NCI-H2107 treated with DMSO at 0.1 percent for 48 hours (cell line): ENCODE measurements around the gene NEDD4L.
"Not testable (repeated sequence)": the region's sequence is repeated elsewhere in the genome, so short reads cannot be mapped to it uniquely, and the experiment has no call there.

Experiments used
- DNase-seq: peaks from one replicate; lab custom pipeline; 2025; ENCODE audit not compliant: unreplicated experiment; lab: John Stamatoyannopoulos, UW

The NEDD4L gene

DNA sequence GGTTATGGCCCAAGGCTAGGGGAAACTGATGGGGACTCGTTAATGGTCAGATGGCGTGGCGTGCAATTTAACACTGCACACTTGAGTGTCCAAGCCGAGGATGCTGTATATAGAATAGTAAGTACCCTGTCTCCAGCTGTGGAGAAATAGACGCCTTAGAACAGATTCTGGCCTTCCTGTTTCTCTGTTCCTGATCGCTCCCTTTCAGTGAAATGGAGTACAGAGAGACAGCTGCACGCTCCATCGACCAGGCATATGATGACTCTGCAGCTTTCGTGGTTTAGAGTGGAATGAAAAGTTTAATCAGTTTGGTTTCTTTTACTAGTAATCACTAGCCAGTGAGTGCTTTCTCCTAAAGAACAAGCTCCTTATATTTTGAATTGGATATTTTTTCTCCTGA lies 213.4 kb downstream of the NEDD4L start:
- DNase-seq: peak; percentile 47

GRCh38 chr18:58258692-58259342 lies 214.8 kb downstream of the NEDD4L start:
- DNase-seq: no peak

GRCh38 chr18:58263055-58263957 lies 219.3 kb downstream of the NEDD4L start:
- DNase-seq: no peak

DNA sequence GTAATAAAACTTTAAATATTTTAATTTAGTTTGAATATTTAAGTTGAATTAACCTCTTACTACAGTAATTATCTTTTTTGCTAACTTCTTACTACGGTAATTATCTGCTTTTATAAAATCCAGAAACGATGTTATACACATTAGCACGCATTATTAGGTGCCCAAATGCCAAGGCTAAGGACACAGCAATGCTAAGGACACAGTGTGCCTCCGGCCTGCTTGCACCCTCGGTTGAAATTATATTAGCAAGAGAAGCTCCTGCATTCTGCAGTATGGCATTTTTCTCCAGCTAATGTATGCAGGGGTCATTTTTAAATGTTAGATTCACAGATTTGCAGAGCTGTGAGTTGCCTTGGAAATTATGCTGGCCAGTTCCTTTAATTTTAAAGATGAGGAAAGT lies 220.0 kb downstream of the NEDD4L start:
- DNase-seq: no peak

DNA sequence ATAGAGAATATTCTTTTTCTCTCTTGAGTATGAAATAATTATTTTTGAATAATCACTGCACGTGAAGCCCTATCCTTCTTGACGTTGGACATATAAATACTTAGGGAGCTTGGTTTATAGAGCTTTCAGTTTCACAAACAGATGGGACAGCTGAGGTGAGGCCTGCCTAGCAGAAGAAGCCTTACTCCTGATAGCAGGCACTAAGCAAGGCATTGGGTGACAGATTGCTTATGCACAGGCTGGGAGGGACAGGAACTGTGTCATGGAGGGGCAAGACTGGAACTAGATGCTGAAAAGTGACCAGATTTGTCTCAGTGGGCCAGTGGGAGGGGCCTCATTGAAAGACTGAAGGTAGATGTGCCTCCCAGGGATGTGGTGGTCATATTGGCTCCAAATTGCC lies 220.8 kb downstream of the NEDD4L start:
- DNase-seq: no peak

GRCh38 chr18:58265489-58265888 lies 221.5 kb downstream of the NEDD4L start:
- not testable (repeated sequence) for DNase-seq

- DNase-seq: no peak
Measured at GRCh38 chr18:58266291-58266690, 222.3 kb downstream of the NEDD4L start.

- no peak for DNase-seq
Measured at GRCh38 chr18:58267493-58267892, 223.5 kb downstream of the NEDD4L start.

DNA sequence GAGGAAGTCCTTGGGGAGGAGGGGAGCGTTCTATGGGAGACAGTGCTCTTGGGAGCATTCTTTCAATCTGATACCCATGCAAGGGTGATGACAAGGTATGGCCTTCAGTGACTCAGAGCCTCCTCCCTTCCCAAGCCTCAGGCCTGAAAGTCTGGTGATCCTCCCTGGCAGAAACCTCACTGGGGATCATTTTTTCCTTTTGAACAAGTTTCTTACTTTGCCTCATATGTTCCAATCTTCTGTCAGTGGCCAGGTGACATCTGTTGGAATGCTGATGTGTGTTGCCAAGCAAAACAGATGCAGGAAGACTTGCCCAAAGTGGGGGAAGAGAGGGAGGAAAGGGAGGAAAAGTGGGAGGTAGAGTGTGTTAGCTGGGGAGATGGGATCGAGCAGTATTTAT lies 224.8 kb downstream of the NEDD4L start:
- no peak for DNase-seq

DNA sequence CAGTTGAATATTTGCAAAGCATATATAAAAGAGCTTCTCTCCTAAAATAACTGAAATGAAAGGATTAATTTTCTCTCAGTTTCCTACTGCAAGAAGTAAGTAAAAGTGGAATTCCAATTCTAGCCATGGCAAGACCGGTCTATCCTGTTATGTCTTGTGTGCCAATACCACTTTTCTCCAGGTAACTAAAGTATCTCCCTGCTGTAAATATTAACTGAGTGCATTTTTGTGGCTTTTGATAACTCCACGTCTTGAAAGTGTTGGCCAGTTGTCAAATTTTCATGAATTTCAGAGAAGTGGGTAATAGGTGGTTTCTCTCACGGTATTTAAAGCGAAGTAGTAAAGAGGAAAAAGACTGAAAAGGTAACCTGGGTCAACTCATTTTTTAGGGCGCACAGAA lies 225.9 kb downstream of the NEDD4L start:
- no peak for DNase-seq

DNA sequence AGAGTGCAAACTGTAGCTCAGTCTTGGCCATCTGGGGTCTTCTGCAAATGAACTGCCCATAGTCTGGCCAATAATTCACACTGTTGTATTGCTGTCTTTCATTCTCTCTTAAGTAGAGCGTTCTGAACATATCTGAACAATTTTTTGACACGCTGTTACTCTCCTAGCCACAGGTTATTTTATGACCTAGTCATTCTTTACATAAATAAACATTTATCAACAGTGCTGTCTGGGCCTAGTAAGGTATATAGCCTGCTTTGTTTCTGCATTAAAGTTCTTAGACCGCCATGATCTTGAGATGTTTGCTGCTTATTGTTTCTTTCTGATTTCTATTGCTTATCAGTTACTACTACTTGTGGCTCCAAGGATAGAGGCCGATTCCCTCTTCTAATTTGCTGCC lies 226.4 kb downstream of the NEDD4L start:
- no peak for DNase-seq

- no peak for DNase-seq
Measured at GRCh38 chr18:58271770-58272169, 227.7 kb downstream of the NEDD4L start.

DNA sequence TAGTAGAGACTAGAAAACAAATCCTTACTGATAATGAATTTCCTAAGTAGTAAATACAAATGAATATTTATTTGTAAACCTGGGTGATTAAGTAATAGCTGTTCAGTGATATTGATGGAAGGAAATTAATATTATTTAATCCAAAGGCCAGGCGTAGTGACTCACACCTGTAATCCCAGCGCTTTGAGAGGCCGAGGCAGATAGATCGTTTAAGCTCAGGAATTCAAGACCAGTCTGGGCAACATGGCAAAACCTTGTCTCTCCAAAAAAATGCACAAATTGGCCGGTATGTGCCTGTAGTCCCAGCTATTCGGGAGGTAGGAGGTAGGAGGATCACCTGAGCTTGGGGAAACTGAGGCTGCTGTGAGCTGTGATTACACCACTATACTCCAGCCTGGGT lies 228.2 kb downstream of the NEDD4L start:
- no peak for DNase-seq

DNA sequence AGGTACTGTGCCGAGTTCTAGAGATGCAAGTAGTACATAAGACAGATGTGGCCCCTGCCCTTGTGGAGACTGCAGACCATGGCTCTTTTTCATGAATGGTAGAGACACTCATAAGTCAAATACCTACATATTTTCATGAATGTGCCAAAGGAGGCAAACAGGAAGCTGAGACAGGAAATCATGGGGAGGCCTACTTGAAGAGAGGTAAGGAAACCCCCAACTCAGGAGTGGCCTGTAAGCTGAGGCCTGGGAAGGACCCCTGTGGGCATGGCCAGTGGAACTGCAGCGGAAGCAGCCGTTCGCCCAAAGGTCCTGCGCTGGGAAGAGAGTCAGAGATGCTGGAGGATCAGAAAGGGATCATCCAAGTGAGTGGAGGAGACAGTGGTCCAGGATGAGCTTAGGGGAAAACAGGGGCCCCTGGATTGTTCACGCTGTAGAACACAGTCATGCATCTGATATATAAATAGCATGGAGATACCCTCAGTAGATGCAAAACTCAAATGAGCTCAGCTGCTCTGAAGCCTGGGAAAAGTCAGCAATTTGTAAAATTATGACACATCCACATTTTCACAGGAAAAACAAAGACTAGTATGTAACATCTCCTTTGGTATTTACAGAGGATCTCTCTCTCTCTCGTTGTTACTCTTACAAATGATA lies 228.9 kb downstream of the NEDD4L start:
- DNase-seq: no peak

GRCh38 chr18:58275176-58275575 lies 231.2 kb downstream of the NEDD4L start:
- no peak for DNase-seq

- DNase-seq: no peak
Measured at GRCh38 chr18:58276789-58277739, 233.0 kb downstream of the NEDD4L start.

DNA sequence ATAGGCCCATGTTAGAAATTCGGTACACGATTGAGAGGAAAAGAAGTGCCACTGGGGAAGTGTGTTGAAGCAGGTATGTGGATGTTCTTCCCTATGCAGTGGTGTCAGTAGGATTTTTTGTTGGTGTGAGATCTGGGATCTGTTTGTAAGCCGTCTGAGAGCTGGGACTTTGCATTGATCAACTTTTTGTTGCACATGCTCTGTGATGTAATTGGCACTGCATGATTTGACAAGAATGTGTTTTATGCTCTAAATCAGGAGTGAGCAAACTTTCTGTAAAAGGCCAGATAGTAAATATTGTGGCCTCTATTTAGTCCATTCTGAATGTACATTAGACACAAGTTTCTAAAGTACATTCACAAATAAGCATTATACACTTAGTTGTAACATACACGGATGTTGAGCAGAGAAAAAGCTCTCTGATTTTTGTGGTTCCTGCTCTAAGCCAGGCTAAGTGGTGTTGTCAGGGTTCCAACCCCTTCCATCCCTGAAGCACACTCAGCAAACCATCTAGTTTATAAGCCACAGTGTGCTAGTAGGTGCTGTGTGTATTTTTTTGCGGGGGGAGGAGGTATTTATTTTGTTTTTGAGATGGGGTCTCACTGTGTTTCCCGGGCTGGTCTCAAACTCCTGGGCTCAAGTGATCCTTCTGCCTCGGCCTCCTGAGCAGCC lies 235.6 kb downstream of the NEDD4L start:
- DNase-seq: no peak

GRCh38 chr18:58280191-58280590 lies 236.2 kb downstream of the NEDD4L start:
- no peak for DNase-seq

GRCh38 chr18:58282872-58283271 lies 238.8 kb downstream of the NEDD4L start:
- DNase-seq: not testable (repeated sequence)
